SJSA1 (cell line): Measurements from ENCODE around the gene MORN5. TPM values are rescaled to one million over a fixed set of nuclear protein-coding genes. Genes with fewer than 3 reads are reported as not detected.

Experiments used
- DNase-seq, 2 experiments: peaks; one replicate each; pipeline ENCODE4 v3.0.0-alpha.2; 2015 to 2020; ENCODE audit warnings: low spot score in 2 of 2, low read depth in 1 of 2
- H3K27ac ChIP-seq: fragments of 250-450 bp; sonication (Bioruptor Pico); 2 replicates; pipeline ENCODE4 v1.5.1; 2020; ENCODE audit warnings: mild to moderate bottlenecking, moderate library complexity
- H3K27me3 ChIP-seq: fragments of 250-450 bp; sonication (Bioruptor Pico); replicated peaks from 2 replicates; pipeline ENCODE4 v1.5.1; 2020; ENCODE audit warnings: mild to moderate bottlenecking, moderate library complexity
- H3K36me3 ChIP-seq: fragments of 250-450 bp; sonication (Bioruptor Pico); 2 replicates; pipeline ENCODE4 v1.5.1; 2020; ENCODE audit warnings: mild to moderate bottlenecking
- H3K4me1 ChIP-seq: fragments of 250-450 bp; sonication (Bioruptor Pico); replicated peaks from 2 replicates; pipeline ENCODE4 v1.6.1; 2021; ENCODE audit warnings: mild to moderate bottlenecking
- H3K4me3 ChIP-seq: fragments of 250-450 bp; sonication (Bioruptor Pico); 2 replicates; pipeline ENCODE4 v1.5.1; 2020; ENCODE audit warnings: mild to moderate bottlenecking
- H3K9me3 ChIP-seq: fragments of 250-450 bp; sonication (Bioruptor Pico); replicated peaks from 2 replicates; pipeline ENCODE4 v1.5.1; 2020; ENCODE audit warnings: mild to moderate bottlenecking
- total RNA-seq: library from RNA; depleted of rRNA; stranded (reverse); fragments of >200 nt; shearing (Covaris generic); gene quantifications from 2 replicates; pipeline ENCODE4 v1.2.3, GENCODE V29; 2014

Gene MORN5
- total RNA-seq, 1 experiment from 2014 or later = not detected

DNA sequence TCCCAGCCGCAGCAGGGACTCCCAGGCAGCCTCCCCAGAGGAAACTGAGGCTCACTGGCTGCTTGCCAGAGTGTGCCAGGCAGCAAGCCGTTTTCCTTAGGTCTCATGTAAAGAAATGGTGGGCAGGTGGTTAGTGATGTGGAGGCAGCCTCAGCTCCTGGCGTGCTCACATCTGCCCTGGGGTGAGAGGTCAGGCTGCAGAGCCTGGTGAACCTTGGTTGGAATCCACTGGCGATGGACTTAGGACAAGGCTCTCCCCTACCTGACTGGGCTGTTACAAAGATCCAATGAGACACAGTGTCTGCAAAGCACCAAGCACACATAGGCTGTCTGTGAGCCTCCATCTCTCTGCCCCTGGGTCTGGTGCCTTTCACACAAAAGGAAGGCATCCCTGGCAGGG lies 38.2 kb downstream of the MORN5 start:
- Histone ChIP-seq H3K27me3 (no peaks in the 10 kb centered on the region), H3K4me1 (no peaks in the 10 kb centered on the region), H3K4me3 (no peak overlapping the region), H3K36me3 (no peaks in the 10 kb centered on the region), H3K27ac (no peak overlapping the region), H3K9me3 (no peaks in the 10 kb centered on the region)
- DNase-seq = no peak

DNA sequence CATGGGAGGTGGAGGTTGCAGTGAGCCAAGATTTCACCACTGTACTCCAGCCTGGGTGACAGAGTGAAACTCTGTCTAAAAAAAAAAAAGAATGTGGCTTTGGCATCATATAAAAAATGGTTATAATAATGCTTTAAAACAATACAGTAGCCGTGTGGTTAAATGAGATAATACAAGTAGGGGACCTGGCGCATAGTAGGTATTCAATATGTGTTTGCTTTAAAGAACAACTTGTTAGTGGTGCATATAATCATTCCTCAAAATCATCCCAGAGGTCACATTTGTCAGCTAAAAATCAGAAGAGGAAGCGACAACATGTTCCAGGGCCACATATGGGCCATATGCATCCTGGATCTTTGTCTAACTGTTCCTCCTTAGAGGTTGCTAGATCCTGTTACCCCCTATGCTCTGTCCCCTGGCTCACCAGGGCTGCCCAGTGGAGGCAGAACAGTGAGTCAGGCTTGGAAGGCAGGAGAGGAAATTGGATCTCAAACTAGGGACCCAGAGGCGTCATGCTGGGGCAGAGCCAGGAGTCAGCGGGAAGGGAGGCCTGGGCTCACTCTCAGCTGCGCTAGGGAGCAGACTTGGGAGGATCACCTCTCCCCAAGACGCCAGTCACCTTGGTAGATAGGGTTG lies 41.4 kb downstream of the MORN5 start:
- H3K4me3 ChIP-seq = no peak overlapping the region
- no peaks in the 10 kb centered on the region for H3K9me3 ChIP-seq
- peaks cover 8% of the 10 kb centered on the region for H3K4me1 ChIP-seq
- H3K27ac ChIP-seq = no peak overlapping the region
- DNase-seq = no peak
- H3K36me3 ChIP-seq = no peaks in the 10 kb centered on the region
- no peaks in the 10 kb centered on the region for H3K27me3 ChIP-seq

DNA sequence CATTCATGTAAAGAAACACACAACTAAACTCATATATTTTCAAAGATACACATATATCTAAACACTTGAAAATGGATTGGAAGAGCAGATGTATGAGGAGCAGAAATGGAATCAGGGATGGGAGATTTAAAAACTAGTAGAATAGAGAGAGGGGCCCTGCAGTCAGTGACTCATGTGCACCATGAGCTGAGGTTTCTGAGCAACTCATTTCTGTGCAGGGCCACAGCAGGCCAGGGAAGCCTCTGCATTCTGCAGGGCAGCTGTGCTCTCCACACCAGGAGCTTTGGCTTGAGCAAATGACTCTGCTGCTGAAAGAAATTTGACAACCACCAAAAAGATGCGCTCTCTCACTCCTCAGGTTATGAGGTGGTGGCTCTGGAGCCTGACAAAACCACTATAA lies 41.9 kb downstream of the MORN5 start:
- Histone ChIP-seq H3K4me3 (no peak overlapping the region), H3K27me3 (no peaks in the 10 kb centered on the region), H3K36me3 (no peaks in the 10 kb centered on the region), H3K9me3 (no peaks in the 10 kb centered on the region), H3K27ac (no peak overlapping the region), H3K4me1 (peaks cover 14% of the 10 kb centered on the region)
- no peak for DNase-seq

DNA sequence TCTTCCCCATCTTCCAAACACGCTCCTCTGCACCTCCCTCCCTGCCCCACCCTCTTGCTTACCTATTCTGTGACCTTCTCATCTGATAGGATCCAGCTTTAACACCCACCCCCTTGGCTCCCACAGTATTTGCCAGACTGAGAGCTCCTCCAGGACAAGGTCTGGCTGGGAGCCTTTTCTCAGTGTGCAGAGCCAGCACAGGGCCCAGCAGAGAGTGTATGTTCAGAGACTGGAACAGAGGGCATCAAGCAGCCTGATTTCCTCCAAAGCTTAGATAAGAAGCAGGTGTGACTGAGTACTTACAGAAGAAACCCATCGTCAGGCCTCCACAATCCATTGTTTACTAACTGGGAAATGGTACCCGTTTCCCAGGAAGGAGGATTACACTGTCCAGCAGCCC lies 42.4 kb downstream of the MORN5 start:
- H3K4me1 ChIP-seq = peaks cover 19% of the 10 kb centered on the region

DNA sequence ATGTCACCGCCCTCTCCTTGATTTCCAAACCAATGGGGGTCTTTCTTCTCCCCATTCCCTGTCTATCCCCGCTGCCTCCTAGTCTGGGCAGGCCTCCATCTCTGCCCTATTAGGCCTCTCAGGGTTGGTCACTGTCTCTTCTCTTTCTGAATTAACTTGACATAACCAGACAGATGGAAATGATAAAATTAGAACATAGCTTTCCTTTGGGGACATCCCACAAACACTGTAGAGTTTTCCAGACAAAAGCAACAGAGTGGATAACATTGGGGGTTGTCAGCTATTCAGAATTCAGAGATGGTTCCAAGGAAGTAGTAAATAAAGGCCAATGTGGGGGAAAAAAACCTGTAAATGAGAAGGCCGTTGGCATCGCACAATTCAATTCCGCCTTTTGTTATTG lies 44.3 kb downstream of the MORN5 start:
- Histone ChIP-seq H3K36me3 (no peaks in the 10 kb centered on the region), H3K9me3 (no peaks in the 10 kb centered on the region), H3K27ac (no peak overlapping the region), H3K4me1 (peaks cover 28% of the 10 kb centered on the region), H3K27me3 (no peaks in the 10 kb centered on the region), H3K4me3 (no peak overlapping the region)
- DNase-seq = no peak

More for the DNA sequence above, 42.4 kb downstream of the MORN5 start:
- H3K27me3 ChIP-seq = no peaks in the 10 kb centered on the region
- H3K4me3 ChIP-seq = no peak overlapping the region
- H3K9me3 ChIP-seq = no peaks in the 10 kb centered on the region
- H3K36me3 ChIP-seq = no peaks in the 10 kb centered on the region
- no peak for DNase-seq
- H3K27ac ChIP-seq = no peak overlapping the region

DNA sequence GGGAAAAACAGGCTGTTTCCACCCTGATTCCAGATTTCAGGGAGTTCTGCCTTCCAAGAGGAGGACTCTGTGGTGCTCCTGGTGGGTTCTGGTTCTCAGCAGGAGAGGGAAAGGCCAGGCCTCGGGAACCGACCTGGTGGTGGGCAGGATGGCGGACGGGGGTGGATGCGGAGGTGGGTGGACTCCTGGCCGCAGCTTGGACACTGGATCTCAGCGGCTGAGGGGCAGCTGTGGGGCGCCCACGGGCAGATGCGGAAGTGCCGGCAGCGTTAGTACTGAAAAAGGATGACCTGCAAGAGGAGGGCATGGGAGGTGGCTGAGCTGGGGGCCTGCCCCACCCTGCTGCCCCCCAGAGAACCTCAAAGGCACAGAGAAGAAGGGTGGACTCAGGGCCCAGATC lies 44.8 kb downstream of the MORN5 start:
- DNase-seq = no peak
- Histone ChIP-seq H3K36me3 (no peaks in the 10 kb centered on the region), H3K4me3 (no peak overlapping the region), H3K27me3 (no peaks in the 10 kb centered on the region), H3K27ac (no peak overlapping the region), H3K4me1 (peaks cover 28% of the 10 kb centered on the region), H3K9me3 (no peaks in the 10 kb centered on the region)

DNA sequence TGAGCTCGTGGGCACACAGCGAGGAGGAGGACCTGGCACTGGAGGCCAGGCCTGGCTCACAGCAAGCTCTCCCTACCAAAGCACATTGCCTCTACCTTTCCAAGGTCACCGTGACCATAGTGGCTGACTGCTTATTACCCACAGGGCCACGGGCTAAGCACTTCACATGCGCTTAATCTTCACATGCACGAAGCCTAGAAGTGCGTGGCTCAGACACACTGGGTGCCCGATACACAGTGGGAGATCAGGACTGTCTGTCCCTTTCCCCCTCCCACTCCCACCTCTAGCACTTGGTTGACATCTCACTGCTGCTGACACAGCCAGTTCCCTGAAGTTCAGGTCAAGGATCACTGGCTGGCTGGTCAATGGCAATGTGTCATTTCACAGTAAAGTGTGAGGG lies 45.5 kb downstream of the MORN5 start:
- Histone ChIP-seq H3K27ac (no peak overlapping the region), H3K9me3 (no peaks in the 10 kb centered on the region), H3K4me1 (peaks cover 28% of the 10 kb centered on the region), H3K4me3 (no peak overlapping the region), H3K36me3 (no peaks in the 10 kb centered on the region), H3K27me3 (no peaks in the 10 kb centered on the region)
- no peak for DNase-seq

DNA sequence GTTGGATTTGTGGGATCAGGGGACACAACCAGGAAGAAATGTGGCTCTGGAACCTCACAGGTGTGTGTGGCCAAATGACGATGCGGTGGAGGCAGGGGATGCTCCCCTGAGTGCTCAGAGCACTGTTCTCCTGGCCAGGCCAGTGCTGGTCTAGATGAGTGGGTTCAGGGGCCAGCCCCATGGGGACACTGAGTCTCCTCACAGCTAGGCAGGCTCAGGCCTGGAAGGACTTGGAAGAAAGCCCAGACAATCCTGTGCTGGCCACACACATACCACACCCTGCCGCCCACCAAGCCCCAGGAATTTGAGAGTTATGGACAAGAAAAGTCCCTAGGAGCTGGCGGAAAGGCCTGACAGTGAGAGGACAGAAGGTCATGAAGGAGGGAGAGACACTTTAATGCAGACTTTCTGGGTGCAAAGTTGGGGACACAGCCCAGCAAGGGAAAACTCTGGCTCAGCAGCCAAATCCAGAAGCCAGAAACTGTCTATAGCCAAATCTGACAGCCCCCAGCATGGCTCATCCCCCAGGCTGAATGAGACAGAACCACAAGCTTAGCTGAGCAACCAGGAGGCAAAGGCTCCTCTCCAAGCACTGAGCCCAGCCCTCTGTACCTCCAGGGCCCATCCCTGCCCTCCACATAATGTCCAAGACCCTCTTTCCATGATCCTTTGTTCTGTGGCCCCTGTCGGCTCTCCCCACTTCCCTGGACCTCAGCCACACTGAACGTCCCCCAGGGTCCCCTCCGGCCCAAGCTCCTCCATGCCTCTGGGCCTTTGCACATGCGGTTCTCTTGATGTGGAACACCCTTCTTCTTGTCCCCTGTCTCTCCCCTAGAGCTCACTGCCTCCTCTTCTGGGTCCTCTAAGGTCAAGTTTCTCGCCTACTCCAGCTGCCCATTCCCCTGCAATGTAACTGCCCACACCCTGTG lies 46.7 kb downstream of the MORN5 start:
- Histone ChIP-seq H3K27me3 (no peaks in the 10 kb centered on the region), H3K4me3 (no peak overlapping the region), H3K4me1 (peaks cover 28% of the 10 kb centered on the region), H3K36me3 (no peaks in the 10 kb centered on the region), H3K27ac (peak overlapping the region; percentile 58), H3K9me3 (no peaks in the 10 kb centered on the region)
- peak; percentile 78 to 90 for DNase-seq

DNA sequence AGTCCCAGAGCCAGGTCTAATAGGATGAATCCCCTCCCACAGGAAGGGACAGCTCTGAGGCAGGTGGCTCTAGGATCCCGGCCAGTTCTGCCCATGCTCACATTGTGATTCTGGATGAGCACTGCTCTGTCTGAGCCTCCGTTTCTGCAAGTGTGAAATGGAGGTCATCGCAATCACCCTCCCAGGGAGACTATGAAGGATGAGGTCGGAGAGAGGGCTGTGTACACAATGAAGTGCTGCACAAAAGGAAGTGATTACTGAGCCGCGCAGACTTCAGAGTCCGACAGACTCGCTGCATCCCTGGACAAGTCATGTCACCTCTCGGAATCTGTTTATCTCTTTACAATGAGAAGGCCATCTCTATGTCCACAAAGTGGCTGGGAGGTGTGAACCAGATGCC lies 47.4 kb downstream of the MORN5 start:
- DNase-seq = peak in 1 of 2 experiments; percentile 50
- no peaks in the 10 kb centered on the region for H3K27me3 ChIP-seq
- H3K27ac ChIP-seq = peak overlapping the region; percentile 58
- peaks cover 28% of the 10 kb centered on the region for H3K4me1 ChIP-seq
- no peak overlapping the region for H3K4me3 ChIP-seq
- H3K9me3 ChIP-seq = no peaks in the 10 kb centered on the region
- no peaks in the 10 kb centered on the region for H3K36me3 ChIP-seq

DNA sequence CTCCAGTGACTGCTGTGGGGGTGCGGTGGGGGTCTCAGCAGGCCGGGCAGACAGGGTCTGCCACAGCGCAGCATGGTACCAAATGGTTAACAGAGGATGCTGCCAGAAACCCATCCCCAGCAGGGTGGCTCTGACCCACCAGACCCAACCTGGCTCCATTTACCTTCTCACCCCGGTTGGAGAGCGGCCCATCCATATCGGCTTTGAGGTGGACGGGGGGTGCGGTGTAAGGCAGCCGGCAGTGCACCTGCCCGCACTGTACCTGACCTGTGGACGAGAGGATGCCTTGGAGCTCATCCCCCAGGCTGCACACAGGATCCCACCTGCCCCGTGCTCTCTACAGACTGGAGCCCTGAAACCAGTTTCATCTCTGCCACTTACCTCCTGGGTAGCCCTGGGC lies 49.7 kb downstream of the MORN5 start:
- Histone ChIP-seq H3K27me3 (no peaks in the 10 kb centered on the region), H3K4me1 (peaks cover 28% of the 10 kb centered on the region)

DNA sequence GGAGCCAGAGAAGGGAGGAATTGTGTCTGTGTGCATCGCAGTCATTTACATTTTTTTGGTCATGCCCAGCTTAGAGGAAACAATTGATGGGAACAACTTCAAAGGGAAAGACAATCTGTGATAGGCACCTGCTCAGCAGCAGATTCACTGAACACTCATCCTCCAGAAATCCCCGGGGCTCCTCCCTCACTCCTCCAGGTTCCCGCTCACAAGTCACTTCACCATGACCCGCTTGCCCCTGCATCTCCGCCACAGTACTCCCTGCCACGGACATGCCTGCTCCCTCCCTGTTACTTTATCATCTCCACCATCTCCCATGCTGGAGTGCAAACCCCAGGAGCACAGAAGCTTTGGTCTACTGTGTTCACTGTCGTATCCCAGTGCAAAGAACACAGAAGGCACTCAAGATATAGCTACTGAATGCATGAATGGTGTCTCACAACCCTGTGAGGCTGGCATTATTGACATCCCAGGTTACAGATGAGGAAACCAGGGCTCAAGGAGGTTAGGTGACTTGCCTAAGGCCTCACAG lies 52.8 kb downstream of the MORN5 start:
- Histone ChIP-seq H3K27me3 (no peaks in the 10 kb centered on the region), H3K27ac (no peak overlapping the region), H3K9me3 (no peaks in the 10 kb centered on the region), H3K4me1 (peaks cover 5% of the 10 kb centered on the region), H3K36me3 (no peaks in the 10 kb centered on the region), H3K4me3 (no peak overlapping the region)
- DNase-seq = no peak

More for the DNA sequence above, 49.7 kb downstream of the MORN5 start:
- Histone ChIP-seq H3K9me3 (no peaks in the 10 kb centered on the region), H3K36me3 (no peaks in the 10 kb centered on the region), H3K27ac (no peak overlapping the region), H3K4me3 (no peak overlapping the region)
- no peak for DNase-seq

DNA sequence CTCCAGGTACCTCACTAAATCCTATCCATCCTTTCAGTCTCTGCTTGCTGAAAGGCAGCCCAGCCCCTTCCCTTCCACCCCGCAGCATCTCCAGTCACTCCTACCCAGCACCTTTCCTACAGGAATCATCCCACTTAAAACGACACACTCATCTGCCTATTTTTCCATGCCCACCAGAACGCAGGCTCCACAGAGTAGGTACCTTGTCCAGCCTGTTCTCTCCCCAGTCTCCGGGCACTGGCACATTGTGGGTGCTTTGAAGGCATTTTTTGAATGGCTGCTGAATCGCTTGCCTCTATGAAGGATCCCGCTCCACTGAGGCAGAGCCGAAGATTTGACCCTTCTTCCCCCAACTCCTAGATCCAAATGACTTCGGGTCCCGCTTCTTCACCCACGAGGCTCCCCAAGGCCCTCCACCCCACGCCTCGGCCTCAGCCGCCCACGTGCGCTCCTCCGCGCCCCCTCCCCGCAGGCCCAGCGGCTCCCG lies 53.4 kb downstream of the MORN5 start:
- Histone ChIP-seq H3K27me3 (no peaks in the 10 kb centered on the region), H3K36me3 (no peaks in the 10 kb centered on the region), H3K4me3 (no peak overlapping the region), H3K4me1 (no peaks in the 10 kb centered on the region), H3K27ac (no peak overlapping the region), H3K9me3 (no peaks in the 10 kb centered on the region)
- no peak for DNase-seq

DNA sequence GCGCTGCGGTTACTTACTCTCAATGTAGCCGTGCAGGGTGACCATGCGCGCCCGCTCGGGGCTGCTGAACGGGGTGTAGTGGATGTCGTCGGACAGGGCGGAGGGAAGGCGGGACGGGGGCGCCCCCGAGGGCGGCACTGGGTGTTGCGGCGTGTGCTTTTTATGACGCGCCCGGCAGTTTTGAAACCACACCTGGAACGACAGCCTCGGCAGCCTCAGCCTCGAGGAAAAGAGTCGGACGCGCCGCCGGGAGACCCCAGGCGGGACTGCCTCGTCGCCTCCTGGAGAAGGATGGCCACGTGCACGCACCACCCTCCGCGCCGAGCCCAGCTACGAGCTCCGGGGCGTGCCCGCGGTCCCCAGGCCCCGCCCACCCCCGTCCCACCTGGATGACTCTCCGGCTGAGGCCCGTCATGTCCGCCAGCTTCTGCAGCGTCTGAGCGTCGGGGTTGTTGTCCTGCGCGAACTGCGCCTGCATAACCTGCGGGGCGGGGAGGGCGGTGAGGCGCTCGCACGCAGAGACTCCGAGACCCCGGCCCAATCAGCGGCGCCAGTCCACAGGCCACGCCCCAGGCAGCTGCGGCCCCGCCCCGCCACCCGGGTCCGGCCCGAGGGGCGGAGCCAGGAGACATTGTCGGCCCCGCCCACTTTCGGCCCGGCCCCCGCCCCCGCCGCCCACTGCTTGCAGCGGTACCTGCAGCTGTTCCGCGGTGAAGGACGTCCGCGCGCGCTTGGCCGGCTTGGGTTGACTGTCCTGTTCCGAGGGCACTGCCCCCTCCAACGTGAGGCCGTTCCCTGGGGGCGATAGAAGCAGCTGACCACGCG lies 54.1 kb downstream of the MORN5 start:
- DNase-seq = peak in 1 of 2 experiments; percentile 10
- H3K36me3 ChIP-seq = no peaks in the 10 kb centered on the region
- no peaks in the 10 kb centered on the region for H3K4me1 ChIP-seq
- H3K27me3 ChIP-seq = no peaks in the 10 kb centered on the region
- H3K4me3 ChIP-seq = peak overlapping the region; percentile 25
- no peak overlapping the region for H3K27ac ChIP-seq
- H3K9me3 ChIP-seq = no peaks in the 10 kb centered on the region
